Measurements from ENCODE around the gene MED7.

The MED7 gene, protein sequence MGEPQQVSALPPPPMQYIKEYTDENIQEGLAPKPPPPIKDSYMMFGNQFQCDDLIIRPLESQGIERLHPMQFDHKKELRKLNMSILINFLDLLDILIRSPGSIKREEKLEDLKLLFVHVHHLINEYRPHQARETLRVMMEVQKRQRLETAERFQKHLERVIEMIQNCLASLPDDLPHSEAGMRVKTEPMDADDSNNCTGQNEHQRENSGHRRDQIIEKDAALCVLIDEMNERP

DNA sequence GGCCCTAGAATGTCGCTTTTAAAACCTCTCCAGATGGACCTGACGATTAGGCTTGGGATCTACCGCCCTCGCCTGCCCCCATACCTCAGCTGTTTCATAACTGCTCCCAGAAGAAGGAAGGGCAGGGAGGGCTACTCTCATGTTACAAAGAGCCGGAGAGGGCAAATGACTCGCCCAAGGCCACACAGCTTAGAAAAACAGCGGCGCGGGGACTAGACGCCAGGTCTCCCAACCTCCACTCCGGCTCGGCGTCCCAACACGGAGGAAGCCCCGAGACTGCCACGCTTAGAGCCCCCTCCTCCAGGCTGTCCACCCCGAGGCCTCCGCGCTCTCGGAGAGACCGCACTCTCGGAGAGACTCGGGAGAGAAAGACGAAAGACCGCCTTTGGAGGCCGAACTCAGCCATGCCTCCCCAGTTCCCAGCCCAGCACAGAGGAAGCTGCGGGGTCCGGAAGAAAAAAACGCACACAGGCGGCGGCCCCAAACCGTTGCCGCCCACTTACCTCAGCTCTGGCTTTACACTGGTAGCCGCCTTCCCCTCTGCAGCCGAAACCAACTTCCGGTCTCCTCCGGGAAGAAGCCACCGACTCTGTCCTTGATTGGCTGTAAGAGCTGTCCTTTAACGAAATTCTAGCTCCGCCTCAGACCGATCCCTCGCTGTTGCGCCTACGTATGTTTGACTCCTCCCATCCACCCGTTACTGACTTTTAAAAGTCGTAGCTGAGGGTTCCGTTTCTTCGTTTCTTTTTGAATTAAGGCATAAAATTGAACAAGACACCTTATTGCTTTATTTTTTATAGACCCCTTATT, at the start of gene MED7:
Gene MED7, minus strand, starts transcription at position 549 of the 810 bp plus-strand sequence. CDS start 3,434 bp downstream, outside the sequence.
- DNase-seq = peak; percentile 87 to 92

DNA sequence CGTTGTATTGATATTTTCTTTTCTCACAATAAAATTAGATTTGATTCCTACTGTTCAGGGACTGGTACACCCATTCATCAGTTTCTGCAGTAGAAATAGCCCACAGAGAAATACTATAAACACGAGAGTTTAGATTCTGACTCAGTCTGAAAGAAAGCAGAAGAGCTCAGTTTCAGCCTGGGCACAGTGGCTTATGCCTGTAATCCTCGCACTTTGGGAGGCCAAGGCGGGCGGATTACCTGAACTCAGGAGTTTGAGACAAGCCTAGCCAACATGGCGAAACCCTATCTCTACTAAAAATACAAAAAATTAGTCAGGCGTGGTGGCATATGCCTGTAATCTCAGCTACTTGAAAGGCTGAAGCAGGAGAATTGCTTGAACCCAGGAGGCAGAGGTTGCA, 46.6 kb upstream of the MED7 start:
- DNase-seq = peak; percentile 65 to 77

- DNase-seq = peak in 1 of 2 experiments; percentile 13
Observed at GRCh38 chr5:157188270-157188669, 45.6 kb upstream of the MED7 start.

DNA sequence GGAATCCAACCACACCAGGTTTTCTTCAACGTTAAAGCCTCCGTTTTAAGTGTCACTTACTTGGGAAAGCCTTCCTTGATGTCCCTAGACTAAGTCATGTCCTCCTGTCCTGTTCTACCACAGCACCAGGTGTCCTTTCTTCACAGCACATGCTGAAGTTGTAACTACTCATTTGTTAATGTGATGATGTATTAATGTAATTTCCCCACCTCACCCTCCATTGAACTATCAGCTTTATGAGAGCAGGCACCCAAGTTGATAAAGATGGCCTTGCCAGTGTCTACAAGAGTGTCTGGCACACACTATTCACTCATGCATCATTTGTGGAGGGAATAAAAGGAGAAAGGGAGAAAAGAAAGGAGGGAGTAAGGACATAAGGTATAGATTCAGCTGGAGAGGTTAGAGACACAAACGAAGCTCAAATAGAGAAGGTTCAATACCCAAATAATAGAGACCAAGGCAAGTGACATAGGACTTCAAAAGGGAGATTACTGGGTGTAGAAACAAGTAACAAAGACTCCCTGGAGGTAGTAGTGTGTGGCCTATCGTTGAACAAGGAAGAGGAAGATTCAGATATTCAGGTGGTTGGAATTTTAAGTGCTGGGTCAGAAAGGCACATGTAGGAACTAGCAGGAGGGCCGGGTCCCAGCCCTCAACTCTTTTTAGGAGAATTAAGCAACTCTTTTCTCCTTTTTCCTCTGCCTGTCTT, 44.5 kb upstream of the MED7 start:
- no peak for DNase-seq

DNA sequence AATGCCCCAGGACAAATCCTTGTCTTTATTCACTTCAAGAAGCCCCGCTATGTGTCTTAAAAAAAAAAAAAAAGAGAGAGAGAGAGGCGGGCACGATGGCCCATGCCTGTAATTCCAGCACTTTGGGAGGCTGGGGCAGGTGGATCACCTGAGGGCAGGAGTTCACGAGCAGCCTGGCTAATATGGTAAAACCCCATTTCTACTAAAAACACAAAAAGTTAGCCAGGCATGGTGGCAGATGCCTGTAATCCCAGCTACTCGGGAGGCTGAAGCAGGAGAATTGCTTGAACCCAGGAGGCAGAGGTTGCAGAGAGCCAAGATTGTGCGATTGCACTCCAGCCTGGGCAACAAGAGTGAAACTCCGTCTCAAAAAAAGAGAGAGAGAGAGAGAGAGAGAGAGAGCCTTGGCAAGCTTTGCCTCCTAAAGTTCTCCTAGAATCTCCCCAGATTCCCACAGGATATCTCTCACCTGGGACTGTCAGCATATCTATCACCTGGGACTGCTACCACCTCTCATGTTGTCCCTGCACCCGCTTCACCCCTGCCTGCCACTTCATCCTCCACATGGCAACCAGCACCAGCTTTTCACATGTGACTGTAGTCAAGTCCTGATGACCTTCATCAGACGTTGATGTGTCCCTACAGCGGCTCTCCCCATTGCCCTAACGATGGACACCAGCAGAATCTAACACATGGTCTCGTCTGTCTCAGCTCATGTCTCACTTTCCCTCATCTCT, 43.8 kb upstream of the MED7 start:
- DNase-seq = peak in 1 of 2 experiments; percentile 54

DNA sequence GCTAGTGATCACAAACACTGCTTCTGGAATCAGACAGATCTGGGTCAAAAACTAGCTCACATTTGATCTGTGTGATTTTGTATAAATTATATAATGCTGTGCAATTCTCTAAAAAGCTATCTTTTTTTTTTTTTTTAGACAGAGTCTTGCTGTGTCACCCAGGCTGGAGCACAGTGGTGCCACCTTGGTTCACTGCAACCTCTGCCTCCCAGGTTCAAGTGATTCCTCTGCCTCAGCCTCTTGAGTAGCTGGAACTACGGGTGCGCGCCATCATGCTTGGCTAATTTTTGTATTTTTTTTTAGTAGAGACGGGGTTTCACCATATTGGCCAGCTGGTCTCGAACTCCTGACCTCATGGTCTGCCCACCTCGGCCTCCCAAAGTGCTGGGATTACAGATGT, 42.5 kb upstream of the MED7 start:
- DNase-seq = peak in 1 of 2 experiments; percentile 21

- peak in 1 of 2 experiments; percentile 32 for DNase-seq
Observed at GRCh38 chr5:157184117-157184670, 41.5 kb upstream of the MED7 start.

- DNase-seq = peak in 1 of 2 experiments; percentile 25
Observed at GRCh38 chr5:157182143-157182757, 39.6 kb upstream of the MED7 start.

GRCh38 chr5:157180374-157181264, 38.0 kb upstream of the MED7 start, which contains the start of gene ITK:
Gene ITK (plus strand): TSS chr5:157180840. CDS start chr5:157180978, 138 bp downstream.
- DNase-seq = peak in 1 of 2 experiments; percentile 44

- no peak for DNase-seq
Observed at GRCh38 chr5:157178966-157179365, 36.3 kb upstream of the MED7 start.

- DNase-seq = peak in 1 of 2 experiments; percentile 57
Observed at GRCh38 chr5:157177953-157178352, 35.3 kb upstream of the MED7 start.

DNA sequence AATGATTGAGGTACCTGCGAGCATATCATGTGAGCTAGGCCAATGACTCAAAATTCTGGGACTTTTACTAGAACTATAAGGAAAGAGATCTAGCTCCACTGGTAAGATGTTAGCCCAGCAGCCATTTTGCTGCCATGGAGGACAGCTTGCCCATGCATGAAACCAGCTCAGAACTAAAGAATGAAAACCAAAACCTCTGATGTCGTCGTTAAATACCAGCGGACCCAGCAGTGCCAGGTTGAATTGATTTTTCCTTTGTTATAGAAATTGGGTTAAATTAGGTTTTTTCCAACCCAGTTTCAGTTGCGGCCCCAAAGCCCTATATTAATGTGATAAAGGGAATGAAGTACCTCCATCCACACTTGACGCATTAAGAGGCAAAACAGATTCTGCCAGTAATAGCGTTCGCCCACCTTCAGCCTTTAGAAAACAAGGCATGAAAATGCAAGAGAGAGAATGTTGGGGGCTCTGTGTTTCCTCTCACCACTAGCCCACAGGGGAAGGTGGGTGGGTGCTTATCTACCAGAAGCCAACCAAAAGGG, 32.5 kb upstream of the MED7 start:
- peak in 1 of 2 experiments; percentile 63 for DNase-seq

- peak; percentile 89 to 92 for DNase-seq
Observed at GRCh38 chr5:157172403-157172802, 29.7 kb upstream of the MED7 start.

GRCh38 chr5:157168286-157168685, 25.6 kb upstream of the MED7 start:
- peak in 1 of 2 experiments; percentile 13 for DNase-seq

GRCh38 chr5:157167214-157167621, 24.6 kb upstream of the MED7 start:
- DNase-seq = no peak

DNA sequence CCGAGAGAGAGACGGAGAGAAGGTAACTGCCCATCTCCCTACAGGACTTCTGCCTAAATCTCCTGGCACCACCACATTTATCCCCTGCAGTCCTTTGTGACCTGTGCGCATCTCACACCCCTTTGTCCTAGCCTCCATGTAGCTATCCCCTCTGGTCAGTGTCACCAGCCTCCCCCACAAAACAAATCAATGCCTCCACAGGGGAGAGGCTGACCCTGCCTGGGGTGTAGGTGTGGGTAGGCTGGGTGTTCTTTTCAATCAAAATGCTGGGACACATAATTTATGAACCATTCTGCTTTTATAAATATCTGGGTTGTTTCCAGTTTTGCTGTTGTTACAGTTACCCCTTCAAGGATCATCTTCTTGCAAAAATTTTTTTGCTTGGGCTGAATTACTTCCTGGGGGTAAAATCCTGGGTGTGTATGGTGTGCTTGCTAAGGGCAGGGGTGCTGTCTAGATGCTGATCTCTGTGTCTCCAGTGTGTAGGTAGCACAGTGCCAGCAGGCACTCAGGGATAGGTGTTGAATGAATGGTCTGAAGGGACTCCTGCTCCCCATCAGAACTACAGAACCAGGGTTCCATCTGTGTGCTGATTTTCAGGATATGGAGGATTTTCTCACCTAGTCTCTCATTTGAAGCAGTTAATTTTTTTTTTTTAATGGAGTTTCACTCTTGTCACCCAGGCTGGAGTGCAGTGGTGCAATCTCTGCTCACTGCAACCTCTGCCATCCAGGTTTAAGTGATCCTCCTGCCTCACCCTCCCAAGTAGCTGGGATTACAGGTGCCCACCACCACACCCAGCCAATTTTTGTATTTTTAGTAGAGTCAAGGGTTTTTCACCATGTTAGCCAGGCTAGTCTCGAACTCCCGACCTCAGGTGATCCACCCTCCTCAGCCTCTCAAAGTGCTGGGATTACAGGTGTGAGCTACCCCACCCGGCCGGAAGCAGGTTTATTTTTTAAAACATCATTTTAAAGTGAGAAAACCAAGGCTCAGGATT, 23.8 kb upstream of the MED7 start, which contains the start of gene GARIN3:
Gene GARIN3, minus strand, starts transcription at position 51 of the 1,000 bp plus-strand sequence. CDS start 96 bp downstream, outside the sequence.
- DNase-seq = peak in 1 of 2 experiments; percentile 40

GRCh38 chr5:157165668-157166067, 23.0 kb upstream of the MED7 start:
- DNase-seq = no peak

- peak in 1 of 2 experiments; percentile 3 for DNase-seq
Observed at GRCh38 chr5:157165261-157165660, 22.6 kb upstream of the MED7 start.

GRCh38 chr5:157164521-157164920, 21.9 kb upstream of the MED7 start:
- no peak for DNase-seq

All from activated CD4-positive, alpha-beta T cell treated with anti-CD3 and anti-CD28 coated beads, Interleukin-2, amount 50 U/mL, for 48 hours (primary cell).